NCI-H128 (cell line): ENCODE measurements around the gene DNHD1.
A peak's percentile ranks its signal among the peaks of the same experiment; 100 is the strongest.

ENCODE experiments used
- DNase-seq: peaks from one replicate; lab custom pipeline; 2025; ENCODE audit not compliant: unreplicated experiment; lab: John Stamatoyannopoulos, UW

DNHD1 gene

GRCh38 chr11:6611092-6611962, 114.2 kb downstream of the DNHD1 start:
- no peak for DNase-seq

GRCh38 chr11:6611963-6612212, 114.8 kb downstream of the DNHD1 start:
- DNase-seq, result no peak

- peak; percentile 91 for DNase-seq
These were observed 115.3 kb downstream of the DNHD1 start, which contains the start of gene TAF10 for GRCh38 chr11:6612213-6613041. TSS of gene TAF10 (minus strand) at chr11:6612216. CDS start at chr11:6612189, 27 bp downstream.

DNA sequence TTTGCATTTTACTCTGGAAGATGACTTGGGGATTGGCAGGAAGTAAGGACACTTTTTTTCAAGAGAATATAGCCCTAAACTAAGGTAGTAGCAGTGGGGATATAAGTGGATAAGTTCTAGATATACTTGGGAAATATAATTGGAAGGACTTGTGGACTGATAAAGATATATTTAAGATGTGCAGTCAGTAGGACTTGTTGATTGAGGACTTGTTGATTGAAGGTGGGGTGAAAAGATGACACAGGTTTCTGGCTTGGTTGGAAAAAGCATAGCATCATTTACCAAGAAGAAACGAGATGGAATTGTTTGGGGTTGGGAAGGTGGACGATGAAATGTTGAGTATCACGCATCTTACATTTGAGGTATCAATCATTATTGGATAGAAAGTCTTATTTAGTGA, 116.4 kb downstream of the DNHD1 start:
- DNase-seq, result no peak

DNA sequence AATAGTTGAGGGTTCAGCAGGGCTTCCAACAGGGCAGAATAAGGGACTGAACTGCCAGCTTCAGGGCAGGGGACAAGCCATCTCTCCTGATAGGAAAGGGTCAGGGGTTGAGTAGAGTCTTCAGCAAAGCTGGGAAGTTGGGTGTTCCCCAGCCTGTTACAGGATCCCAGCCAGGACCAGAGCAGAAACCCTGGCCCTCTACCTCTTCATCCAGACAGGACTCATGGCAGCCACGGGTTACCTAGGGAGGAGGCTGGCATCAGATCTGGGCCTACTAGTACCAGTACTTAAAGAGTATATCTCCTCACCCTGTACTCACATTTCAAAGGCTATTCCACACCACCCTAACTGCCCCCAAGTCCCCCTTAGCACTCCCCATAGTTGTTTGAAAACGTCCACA, 117.4 kb downstream of the DNHD1 start:
- DNase-seq, result no peak

DNA sequence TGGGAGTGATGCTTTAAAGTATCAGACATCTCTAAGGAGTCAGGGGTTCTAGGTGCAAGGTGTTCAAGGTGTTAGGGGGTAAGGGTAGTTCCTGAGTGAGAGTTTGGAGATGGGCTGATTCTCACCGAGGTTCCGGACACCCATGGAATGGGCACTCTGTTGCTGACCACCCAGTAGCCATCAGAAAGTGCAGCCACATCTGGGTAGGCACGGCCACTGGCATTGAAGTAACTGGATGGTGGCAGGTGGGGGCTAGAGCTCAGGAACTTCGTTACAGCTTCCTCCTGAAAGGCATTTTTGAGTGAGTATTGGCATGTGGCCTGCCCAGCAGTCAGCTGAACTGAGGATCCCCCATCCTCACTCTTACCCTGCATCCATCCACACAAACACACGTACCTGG, 118.0 kb downstream of the DNHD1 start:
- DNase-seq, result no peak

GRCh38 chr11:6615882-6616585, 119.0 kb downstream of the DNHD1 start:
- DNase-seq, result no peak

GRCh38 chr11:6616596-6617250, 119.6 kb downstream of the DNHD1 start:
- DNase-seq, result no peak

DNA sequence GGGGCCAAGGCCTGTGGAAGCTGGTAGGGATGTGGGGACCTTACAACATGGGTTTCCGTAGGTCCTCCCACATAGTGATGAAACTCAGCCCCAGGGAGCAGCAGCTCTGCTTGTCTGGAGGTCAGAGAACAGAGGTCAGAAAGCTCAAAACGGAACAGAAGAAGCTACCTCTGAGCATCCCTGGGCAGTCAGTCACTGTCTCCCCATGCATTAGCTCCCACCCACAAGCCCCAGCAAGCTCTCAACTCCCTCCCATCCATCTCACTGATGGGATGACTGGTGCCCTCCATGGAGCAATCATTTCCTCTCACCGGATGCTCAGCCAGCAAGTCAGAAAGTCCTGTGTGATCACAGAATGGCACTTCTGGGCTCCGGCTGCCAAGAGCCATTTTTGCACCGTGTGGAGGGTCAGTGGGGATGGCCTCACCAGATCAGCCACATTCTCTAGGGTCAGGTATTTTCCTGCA, 120.3 kb downstream of the DNHD1 start:
- no peak for DNase-seq

GRCh38 chr11:6618117-6619003, 121.3 kb downstream of the DNHD1 start:
- DNase-seq, result no peak

- peak; percentile 71 for DNase-seq
These were observed 122.1 kb downstream of the DNHD1 start, which contains the start of gene TPP1 for GRCh38 chr11:6619004-6619745. TSS of gene TPP1 (minus strand) at chr11:6619422. CDS start at chr11:6619400, 22 bp downstream.

DNA sequence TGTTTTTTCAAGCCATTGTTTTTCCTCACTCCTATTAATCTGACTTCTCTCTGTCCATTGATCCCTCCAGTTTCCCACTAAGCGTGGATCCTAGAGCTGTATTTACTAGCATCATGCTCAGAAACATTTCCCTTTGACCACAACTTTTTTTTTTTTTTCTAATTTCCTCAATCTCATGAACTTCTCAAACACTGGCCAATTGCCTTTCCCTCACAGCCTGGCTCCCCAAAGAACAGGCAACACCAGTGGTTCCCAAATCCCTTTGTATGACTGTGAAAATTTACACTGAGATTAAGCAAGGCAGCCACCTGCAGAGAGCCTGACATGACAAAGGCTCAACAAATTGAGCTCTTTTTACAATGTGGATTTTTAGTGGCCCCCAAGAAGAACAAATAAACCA, 123.6 kb downstream of the DNHD1 start:
- no peak for DNase-seq
